Measurements from ENCODE around the gene FTCD. TPM values are rescaled to one million over a fixed set of nuclear protein-coding genes. Genes with fewer than 3 reads are reported as not detected.
A peak's percentile ranks its signal among the peaks of the same experiment; 100 is the strongest.
"Not testable (repeated sequence)": the region's sequence is repeated elsewhere in the genome, so short reads cannot be mapped to it uniquely, and the experiment has no call there.

Gene FTCD
- total RNA-seq, 1 donor from 2014 or later: 2.3 TPM

DNA sequence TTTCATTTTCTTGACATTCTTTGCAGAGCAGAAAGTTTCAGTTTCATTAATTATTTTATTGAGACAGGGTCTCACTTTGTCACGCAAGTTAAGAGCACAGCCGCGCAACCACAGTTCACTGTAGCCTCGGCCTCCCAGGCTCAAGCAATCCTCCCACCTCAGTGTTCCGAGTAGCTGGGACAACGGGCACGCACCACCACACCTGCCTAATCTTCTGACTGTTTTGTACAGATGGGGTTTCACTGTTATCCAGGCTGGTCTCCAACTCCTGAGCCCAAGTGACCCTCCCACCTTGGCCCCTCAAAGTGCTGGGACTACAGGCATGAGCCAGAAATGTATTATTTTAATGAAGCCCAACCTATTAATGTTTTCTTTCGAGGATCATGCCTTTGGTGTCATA lies 31.9 kb upstream of the FTCD start:
- TF ChIP-seq, protein P1, sequence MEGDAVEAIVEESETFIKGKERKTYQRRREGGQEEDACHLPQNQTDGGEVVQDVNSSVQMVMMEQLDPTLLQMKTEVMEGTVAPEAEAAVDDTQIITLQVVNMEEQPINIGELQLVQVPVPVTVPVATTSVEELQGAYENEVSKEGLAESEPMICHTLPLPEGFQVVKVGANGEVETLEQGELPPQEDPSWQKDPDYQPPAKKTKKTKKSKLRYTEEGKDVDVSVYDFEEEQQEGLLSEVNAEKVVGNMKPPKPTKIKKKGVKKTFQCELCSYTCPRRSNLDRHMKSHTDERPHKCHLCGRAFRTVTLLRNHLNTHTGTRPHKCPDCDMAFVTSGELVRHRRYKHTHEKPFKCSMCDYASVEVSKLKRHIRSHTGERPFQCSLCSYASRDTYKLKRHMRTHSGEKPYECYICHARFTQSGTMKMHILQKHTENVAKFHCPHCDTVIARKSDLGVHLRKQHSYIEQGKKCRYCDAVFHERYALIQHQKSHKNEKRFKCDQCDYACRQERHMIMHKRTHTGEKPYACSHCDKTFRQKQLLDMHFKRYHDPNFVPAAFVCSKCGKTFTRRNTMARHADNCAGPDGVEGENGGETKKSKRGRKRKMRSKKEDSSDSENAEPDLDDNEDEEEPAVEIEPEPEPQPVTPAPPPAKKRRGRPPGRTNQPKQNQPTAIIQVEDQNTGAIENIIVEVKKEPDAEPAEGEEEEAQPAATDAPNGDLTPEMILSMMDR (IDR thresholded peaks at IDR 0.05): no peak
- DNase-seq (ENCODE audit: extremely low spot score, unreplicated experiment): no peak
- Mint-ChIP-seq H3K36me3 (ENCODE audit: unreplicated experiment) (peaks cover 9% of the 10 kb centered on the region), H3K4me1 (ENCODE audit: unreplicated experiment) (peaks cover 44% of the 10 kb centered on the region), H3K4me3 (ENCODE audit: unreplicated experiment) (no peak overlapping the region), H3K9me3 (ENCODE audit: unreplicated experiment) (no peaks in the 10 kb centered on the region), H3K27ac (ENCODE audit: unreplicated experiment) (no peak overlapping the region), H3K27me3 (ENCODE audit: unreplicated experiment) (no peaks in the 10 kb centered on the region)

DNA sequence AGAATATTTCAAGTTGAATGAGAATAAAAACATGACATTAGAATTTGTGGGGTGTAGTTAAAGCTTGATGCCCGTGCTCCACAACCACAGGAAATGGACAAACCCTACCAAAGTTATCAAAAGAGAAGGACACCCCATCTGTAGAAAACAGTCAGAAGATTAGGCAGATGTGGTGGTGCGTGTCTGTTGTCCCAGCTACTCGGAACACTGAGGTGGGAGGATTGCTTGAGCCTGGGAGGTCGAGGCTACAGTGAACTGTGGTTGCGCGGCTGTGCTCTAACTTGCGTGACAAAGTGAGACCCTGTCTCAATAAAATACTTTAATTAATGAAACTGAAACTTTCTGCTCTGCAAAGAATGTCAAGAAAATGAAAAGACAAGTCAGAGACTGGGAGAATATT lies 30.3 kb upstream of the FTCD start:
- peaks cover 9% of the 10 kb centered on the region for H3K36me3 Mint-ChIP-seq (ENCODE audit: unreplicated experiment)
- H3K4me3 Mint-ChIP-seq (ENCODE audit: unreplicated experiment): peak overlapping the region; percentile 89
- H3K9me3 Mint-ChIP-seq (ENCODE audit: unreplicated experiment): no peaks in the 10 kb centered on the region
- H3K4me1 Mint-ChIP-seq (ENCODE audit: unreplicated experiment): peaks cover 38% of the 10 kb centered on the region
- H3K27me3 Mint-ChIP-seq (ENCODE audit: unreplicated experiment): no peaks in the 10 kb centered on the region
- no peak for DNase-seq (ENCODE audit: extremely low spot score, unreplicated experiment)
- H3K27ac Mint-ChIP-seq (ENCODE audit: unreplicated experiment): peak overlapping the region; percentile 38
- TF ChIP-seq, protein P1 (IDR thresholded peaks at IDR 0.05): no peak

DNA sequence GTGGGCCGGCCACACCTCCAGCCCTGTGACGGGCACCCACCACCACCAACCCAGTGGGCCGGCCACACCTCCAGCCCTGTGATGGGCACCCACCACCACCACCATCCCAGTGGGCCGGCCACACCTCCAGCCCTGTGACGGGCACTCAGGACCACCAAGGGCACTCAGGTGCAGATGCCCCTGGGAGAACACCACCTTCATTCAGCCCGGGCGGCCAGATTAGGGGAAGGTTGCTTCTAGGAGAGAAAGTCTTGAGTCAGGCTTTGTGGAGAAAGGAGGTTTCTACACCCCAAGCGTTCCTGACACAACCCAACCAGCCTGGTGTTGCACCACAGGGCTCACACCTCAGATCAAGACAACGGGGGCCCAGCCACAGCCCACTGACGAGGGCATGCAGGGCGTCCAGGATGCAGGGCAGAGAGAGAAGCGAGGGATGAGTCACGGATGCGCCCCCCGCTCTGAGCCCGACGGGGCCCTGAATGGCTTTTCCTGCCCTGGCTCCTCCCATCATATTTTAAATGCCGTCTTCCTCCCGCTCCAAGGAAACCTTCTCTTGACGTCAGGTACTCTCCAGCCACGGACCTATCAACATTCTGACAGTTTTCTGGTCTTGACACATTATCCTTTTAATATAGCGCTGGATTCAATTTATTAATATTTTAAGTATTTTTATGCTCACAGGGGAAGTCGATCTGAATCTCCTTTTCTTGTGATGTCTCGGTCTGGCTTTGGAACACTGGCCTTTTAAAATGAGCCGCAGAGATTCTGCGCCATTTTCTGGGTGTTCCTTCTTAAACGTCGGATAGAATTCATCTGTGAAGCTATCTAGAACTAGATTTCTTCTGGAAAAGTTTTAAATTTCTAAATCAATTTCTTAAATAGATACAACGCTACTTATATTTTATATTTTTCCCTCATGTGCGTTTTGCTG lies 29.5 kb upstream of the FTCD start:
- TF ChIP-seq, protein P1 (IDR thresholded peaks at IDR 0.05): no peak
- Mint-ChIP-seq H3K4me3 (ENCODE audit: unreplicated experiment) (peak overlapping the region; percentile 89), H3K36me3 (ENCODE audit: unreplicated experiment) (peaks cover 10% of the 10 kb centered on the region), H3K4me1 (ENCODE audit: unreplicated experiment) (peaks cover 32% of the 10 kb centered on the region), H3K9me3 (ENCODE audit: unreplicated experiment) (no peaks in the 10 kb centered on the region), H3K27me3 (ENCODE audit: unreplicated experiment) (no peaks in the 10 kb centered on the region), H3K27ac (ENCODE audit: unreplicated experiment) (peak overlapping the region; percentile 90)
- DNase-seq (ENCODE audit: extremely low spot score, unreplicated experiment): peak; percentile 94

DNA sequence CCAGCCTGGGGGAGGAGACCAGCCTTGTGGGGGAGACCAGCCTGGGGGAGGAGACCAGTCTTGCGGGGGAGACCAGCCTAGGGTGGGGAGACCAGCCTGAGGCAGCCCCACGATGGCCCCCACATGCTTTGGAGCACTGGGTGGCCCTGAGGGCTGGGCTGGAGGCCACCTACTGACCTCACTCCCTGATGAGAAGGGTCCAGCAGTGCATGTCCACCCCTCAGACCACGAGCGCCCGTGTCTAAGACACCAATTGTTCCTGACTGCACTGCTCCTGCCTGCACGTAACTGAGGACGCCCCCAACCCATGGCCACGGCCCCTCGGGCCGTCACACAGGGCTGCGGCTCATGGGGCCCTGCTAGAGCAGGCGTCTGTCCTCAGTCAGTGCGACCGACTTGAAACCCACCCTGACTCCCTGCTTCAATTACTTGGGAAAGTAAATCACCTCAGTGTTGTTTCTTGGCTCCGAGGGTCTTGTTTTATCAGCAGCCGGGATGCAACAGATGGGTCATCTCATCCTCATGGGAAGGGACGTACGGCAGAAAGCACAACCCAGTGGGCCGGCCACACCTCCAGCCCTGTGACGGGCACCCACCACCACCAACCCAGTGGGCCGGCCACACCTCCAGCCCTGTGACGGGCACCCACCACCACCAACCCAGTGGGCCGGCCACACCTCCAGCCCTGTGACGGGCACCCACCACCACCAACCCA lies 28.7 kb upstream of the FTCD start, which contains the start of gene SPATC1L:
Gene SPATC1L (minus strand): TSS at position 550 of the 715 bp plus-strand sequence. CDS start 1,643 bp downstream, outside the sequence.
- H3K4me3 Mint-ChIP-seq (ENCODE audit: unreplicated experiment): peak within 1 kb of the TSS; percentile 89
- DNase-seq (ENCODE audit: extremely low spot score, unreplicated experiment): peak; percentile 88
- peaks cover 25% of the 10 kb centered on the region for H3K4me1 Mint-ChIP-seq (ENCODE audit: unreplicated experiment)
- peak within 1 kb of the TSS; percentile 90 for H3K27ac Mint-ChIP-seq (ENCODE audit: unreplicated experiment)
- TF ChIP-seq, protein P1 (IDR thresholded peaks at IDR 0.05): no peak
- H3K36me3 Mint-ChIP-seq (ENCODE audit: unreplicated experiment): peaks cover 10% of the 10 kb centered on the region
- H3K9me3 Mint-ChIP-seq (ENCODE audit: unreplicated experiment): no peaks in the 10 kb centered on the region
- no peaks in the 10 kb centered on the region for H3K27me3 Mint-ChIP-seq (ENCODE audit: unreplicated experiment)

DNA sequence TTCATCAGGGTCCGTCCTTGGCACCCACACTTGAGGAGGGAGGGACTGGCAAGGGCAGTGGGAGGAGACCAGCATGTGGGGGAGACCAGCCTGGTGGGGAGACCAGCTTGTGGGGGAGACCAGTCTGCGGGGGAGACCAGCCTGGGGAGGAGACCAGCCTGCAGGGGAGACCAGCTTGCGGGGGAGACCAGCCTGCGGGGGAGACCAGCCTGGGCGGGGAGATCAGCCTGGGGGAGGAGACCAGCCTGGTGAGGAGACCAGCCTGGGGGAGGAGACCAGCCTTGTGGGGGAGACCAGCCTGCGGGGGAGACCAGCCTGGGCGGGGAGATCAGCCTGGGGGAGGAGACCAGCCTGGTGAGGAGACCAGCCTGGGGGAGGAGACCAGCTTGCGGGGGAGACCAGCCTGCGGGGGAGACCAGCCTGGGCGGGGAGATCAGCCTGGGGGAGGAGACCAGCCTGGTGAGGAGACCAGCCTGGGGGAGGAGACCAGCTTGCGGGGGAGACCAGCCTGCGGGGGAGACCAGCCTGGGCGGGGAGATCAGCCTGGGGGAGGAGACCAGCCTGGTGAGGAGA lies 28.0 kb upstream of the FTCD start:
- H3K4me3 Mint-ChIP-seq (ENCODE audit: unreplicated experiment): peak overlapping the region; percentile 68
- H3K27me3 Mint-ChIP-seq (ENCODE audit: unreplicated experiment); H3K9me3 Mint-ChIP-seq (ENCODE audit: unreplicated experiment); H3K36me3 Mint-ChIP-seq (ENCODE audit: unreplicated experiment); DNase-seq (ENCODE audit: extremely low spot score, unreplicated experiment): not testable (repeated sequence)
- H3K27ac Mint-ChIP-seq (ENCODE audit: unreplicated experiment): peak overlapping the region; percentile 54
- peaks cover 18% of the 10 kb centered on the region for H3K4me1 Mint-ChIP-seq (ENCODE audit: unreplicated experiment)

Measured in osteocyte (in vitro differentiated cells).